HuH-7 (cell line): ENCODE data around the gene RGS2.

Experiments
- DNase-seq: peaks from one replicate; pipeline ENCODE4 v3.0.0; 2011; ENCODE audit warnings: low spot score

The RGS2 gene

GRCh38 chr1:192795916-192796618 lies 12.8 kb upstream of the RGS2 start:
- DNase-seq: no peak

- no peak for DNase-seq
These were observed 11.7 kb upstream of the RGS2 start for GRCh38 chr1:192797143-192797542.

DNA sequence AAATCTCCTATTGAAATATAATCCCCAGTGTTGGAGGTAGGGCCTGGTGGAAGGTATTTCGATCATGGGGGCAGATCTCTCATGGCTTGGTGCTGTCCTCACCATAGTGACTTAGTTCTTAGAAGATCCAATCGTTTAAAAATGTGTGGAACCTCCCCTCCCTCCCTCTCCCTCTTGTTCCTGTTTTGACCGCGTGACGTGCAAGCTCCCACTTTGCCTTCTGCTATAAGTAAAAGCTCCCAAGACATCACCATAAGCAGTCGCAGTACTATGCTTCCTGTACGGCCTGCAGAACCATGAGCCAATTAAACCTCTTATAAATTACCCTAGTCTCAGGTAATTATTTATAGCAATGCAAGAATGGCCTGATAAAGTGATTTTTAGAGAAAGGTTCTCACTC lies 10.9 kb upstream of the RGS2 start:
- no peak for DNase-seq

DNA sequence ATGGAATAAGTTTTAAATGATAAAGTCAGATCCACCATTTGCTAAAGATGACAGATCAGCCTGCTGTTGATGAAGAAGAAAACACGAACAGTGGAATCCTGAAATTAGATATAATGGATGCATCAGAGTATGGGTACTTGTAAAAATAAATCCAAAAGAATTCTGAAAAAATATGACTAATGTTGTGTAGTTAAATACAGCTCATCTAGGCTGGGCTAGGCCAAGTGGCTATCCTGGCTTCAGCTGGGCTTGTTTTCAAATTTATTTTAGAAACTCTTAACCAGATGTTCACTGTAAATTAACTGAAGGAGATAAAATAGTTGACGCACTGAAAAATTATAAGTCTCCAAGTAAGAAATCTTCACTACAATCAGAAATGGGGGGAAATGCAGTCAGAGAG lies 7.4 kb upstream of the RGS2 start:
- no peak for DNase-seq

DNA sequence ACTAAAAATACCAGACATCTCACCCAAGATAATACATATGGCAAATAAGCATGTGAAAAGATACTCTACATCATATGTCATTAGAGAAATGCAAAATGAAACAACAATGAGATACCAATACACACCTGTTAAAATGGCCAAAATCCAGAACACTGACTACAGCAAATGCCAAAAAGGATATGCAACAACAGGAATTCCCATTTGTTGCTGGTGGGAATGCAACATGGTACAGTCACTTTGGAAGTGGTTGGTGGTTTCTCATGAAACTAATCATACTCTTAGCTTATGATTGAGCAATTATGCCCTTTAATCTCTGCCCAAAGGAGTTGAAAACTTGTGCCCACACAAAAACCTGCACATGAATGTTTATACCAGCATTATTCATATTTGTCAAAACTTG lies 6.4 kb upstream of the RGS2 start:
- no peak for DNase-seq

GRCh38 chr1:192803501-192803900 lies 5.3 kb upstream of the RGS2 start:
- DNase-seq: no peak

- peak; percentile 70 for DNase-seq
These were observed 3.0 kb upstream of the RGS2 start for GRCh38 chr1:192805832-192806323.

DNA sequence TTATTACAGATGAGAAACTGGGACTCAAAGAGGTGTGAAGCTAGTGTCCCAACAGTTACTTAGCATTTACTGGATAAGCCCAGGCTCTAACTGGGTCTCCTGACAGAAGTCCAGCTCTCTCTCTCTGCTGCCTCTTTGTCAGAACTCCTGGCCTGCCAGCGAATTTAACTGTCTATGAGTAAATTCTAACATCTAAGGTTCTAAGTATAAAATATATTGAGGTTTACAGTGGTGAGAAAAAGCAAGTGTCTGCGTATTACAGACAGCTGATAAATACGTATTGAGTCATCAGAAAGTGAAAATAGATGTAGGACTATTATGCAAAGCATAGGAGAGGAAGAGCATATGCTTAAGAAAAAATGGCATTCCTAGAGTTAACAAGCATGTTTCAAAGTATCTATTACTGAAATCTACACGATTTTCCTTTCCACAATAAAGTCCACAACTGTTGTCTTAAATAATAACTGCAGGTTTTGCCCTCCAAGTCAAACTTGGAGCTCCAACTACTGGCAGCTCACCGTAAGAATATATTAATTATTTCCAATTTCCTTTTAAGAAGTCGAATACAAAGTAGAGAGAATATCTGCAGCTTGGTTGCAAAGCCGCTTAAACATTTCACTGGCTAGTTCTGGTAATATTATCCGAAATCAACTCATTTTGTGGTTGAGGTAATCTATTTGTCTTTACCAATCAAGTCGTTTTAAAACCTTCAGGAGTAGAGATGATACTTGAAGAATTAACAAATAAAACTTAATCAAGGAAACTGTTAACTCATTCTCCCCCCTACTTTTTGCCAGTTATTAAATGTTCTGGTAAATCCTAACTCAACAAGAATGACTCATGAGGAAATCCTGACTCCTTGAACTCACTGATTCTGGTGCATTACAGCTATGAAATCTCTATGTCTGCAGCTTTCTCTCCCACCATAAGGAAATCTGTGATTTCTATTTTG lies 1.4 kb upstream of the RGS2 start:
- no peak for DNase-seq

DNA sequence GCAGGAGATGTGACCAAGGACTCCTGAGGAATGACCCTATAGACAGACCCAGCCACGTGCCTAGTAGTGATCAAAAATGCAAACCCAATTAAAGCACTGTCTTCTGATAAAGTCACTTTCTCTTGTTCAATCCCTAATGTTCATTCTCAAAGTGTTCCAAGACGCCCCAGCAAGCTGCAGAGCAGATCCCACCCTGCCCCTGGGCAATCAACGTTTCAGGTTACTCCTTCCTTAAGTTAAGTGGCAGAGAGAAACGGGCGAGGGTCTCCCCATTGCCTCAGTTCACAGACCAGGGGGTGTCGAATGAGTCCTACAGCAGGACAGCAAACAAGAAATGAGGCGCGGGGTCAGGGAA lies 699 bp upstream of the RGS2 start:
- DNase-seq: no peak

GRCh38 chr1:192809307-192810252 lies 741 bp downstream of the RGS2 start:
- no peak for DNase-seq

GRCh38 chr1:192810253-192810880 lies 1.5 kb downstream of the RGS2 start:
- no peak for DNase-seq

- DNase-seq: no peak
These were observed 2.2 kb downstream of the RGS2 start for GRCh38 chr1:192811006-192811405.

- peak; percentile 31 for DNase-seq
These were observed 2.9 kb downstream of the RGS2 start for GRCh38 chr1:192811594-192812239.

DNA sequence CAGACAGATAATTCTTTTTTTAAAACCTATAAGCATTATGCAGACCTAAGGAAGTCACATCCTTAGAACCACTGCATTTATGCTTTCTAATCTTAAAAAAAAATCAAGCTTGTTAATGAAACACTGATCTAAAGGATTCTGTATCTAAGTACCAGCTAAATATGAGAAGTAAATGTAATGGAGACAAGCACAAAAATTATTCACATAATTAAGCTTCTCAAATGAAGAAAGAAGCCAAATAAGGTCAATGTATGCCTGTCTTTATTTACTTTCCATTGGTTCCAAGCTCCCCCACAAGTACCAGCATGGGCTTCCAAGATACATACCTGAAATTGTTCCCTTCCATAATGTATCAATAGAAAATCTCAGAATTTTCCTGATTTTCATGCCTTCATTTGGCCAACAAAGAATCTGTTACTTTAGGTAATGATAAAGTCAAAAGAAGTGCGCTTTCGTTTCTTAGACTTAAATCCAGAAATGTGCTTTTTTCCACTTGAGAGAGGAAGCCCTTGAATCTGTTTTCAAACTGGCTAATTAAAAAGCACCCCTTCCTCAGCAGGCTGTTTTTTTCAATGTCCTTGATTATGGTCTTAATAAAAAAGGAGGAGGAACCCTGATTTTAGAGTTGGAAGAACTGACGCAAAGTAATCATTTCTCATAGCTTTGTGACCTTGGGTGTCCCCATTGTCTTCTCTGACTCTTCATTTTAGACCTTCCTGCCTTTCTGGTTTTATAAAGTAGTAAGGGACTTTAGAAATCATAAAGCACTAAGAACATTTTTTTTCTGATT lies 3.8 kb downstream of the RGS2 start:
- no peak for DNase-seq

DNA sequence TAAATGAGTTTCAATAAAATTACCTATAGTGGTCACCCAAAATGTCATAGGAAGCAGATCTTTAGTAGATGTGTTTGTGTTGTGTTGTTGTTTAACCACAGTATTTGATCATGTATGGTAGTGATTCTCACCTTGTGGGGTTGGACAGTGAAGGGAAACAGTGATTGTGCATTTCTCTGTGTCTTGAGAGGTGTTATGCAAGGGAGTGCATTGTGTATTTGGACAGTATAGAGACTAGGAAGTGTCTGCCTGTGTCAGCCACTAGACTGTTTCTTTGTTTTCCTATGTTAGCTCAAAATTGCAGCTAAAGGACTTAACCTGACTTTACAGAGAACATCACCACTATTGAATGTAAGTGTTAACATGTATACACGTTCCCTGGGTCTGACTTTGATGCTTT lies 6.0 kb downstream of the RGS2 start:
- no peak for DNase-seq

GRCh38 chr1:192817246-192817645 lies 8.4 kb downstream of the RGS2 start:
- no peak for DNase-seq

DNA sequence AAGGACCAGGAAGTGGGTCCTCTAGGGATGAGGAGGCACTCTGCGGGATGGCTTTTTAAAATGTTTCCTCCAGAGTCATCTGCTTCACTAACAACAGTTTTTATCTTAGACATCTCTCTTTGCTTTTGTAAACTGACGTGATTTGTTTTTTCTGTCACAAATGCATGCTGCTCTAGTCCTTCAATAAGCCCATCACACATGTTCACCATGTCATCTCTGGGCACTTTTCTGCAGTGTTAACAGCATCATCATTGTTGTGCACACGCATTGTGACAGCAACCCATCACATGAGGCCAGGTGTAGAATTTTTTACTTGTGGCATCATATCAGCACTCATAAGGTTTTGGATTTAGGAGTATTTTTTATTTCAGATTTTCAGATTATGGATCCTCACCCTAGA lies 12.5 kb downstream of the RGS2 start:
- DNase-seq: no peak

GRCh38 chr1:192824511-192824910 lies 15.7 kb downstream of the RGS2 start:
- no peak for DNase-seq

- no peak for DNase-seq
These were observed 18.1 kb downstream of the RGS2 start for GRCh38 chr1:192826791-192827546.
